ENCODE measurements around the gene TCL1A.

GRCh38 chr14:95690815-95691214, 23.1 kb downstream of the TCL1A start:
- no peak for TF ChIP-seq POLR2A (IDR thresholded peaks at IDR 0.05)
- TF ChIP-seq CTCF (IDR thresholded peaks at IDR 0.05): no peak

Measured in Peyer's patch (tissue), 4 donors.